H9 (cell line): ENCODE measurements around the gene NOC3L. TPM values are rescaled to one million over a fixed set of nuclear protein-coding genes. Genes with fewer than 3 reads are reported as not detected.

ENCODE experiments used
- DNase-seq: peaks from one replicate; pipeline ENCODE4 v3.0.0-alpha.2; 2017
- H2AFZ ChIP-seq: one replicate; pipeline ENCODE4 v1.6.1; 2013; ENCODE audit warnings: mild to moderate bottlenecking, low read length, control low read depth, moderate library complexity
- H2AK5ac ChIP-seq: 2 replicates; pipeline ENCODE4 v1.6.1; 2013; ENCODE audit warnings: low read length, control low read depth, mixed read lengths; ENCODE audit not compliant: insufficient read length
- H2BK120ac ChIP-seq: one replicate; pipeline ENCODE4 v1.6.1; 2013; ENCODE audit warnings: low read depth, mild to moderate bottlenecking, low read length, control low read depth, inconsistent platforms; ENCODE audit not compliant: poor library complexity, severe bottlenecking
- H2BK12ac ChIP-seq: 2 replicates; pipeline ENCODE4 v1.6.1; 2013; ENCODE audit warnings: low read length, control low read depth, mixed read lengths, low read depth; ENCODE audit not compliant: insufficient read length
- H2BK15ac ChIP-seq: 2 replicates; pipeline ENCODE4 v1.6.1; 2013; ENCODE audit warnings: low read depth, low read length, control low read depth
- H2BK20ac ChIP-seq: one replicate; pipeline ENCODE4 v1.6.1; 2013; ENCODE audit warnings: low read depth, mild to moderate bottlenecking, low read length, control low read depth, inconsistent platforms; ENCODE audit not compliant: poor library complexity, severe bottlenecking
- H2BK5ac ChIP-seq: 2 replicates; pipeline ENCODE4 v1.6.1; 2013; ENCODE audit warnings: low read length, control low read depth, mixed read lengths; ENCODE audit not compliant: insufficient read length
- H3K14ac ChIP-seq: 2 replicates; pipeline ENCODE4 v1.6.1; 2013; ENCODE audit warnings: low read length, control low read depth; ENCODE audit not compliant: insufficient read depth
- H3K18ac ChIP-seq: 2 replicates; pipeline ENCODE4 v1.6.1; 2013; ENCODE audit warnings: low read depth, mild to moderate bottlenecking, mixed read lengths, low read length, control low read depth; ENCODE audit not compliant: insufficient read length
- H3K23ac ChIP-seq: 2 replicates; pipeline ENCODE4 v1.6.1; 2013; ENCODE audit warnings: low read length, control low read depth, mixed read lengths, low read depth; ENCODE audit not compliant: insufficient read length
- H3K23me2 ChIP-seq: 2 replicates; pipeline ENCODE4 v1.6.1; 2013; ENCODE audit warnings: low read depth, mild to moderate bottlenecking, mixed read lengths, low read length, control low read depth; ENCODE audit not compliant: insufficient read length, poor library complexity, severe bottlenecking
- H3K27ac ChIP-seq: 2 replicates; pipeline ENCODE4 v1.5.1; 2013; ENCODE audit warnings: low read length, control low read depth, mixed read lengths, low read depth; ENCODE audit not compliant: insufficient read length
- H3K27me3 ChIP-seq: 2 replicates; pipeline ENCODE4 v1.6.1; 2013; ENCODE audit warnings: low read length, control low read depth, inconsistent platforms; ENCODE audit not compliant: insufficient read depth
- H3K4ac ChIP-seq: 2 replicates; pipeline ENCODE4 v1.6.1; 2013; ENCODE audit warnings: low read depth, mild to moderate bottlenecking, control low read depth, inconsistent platforms, low read length, moderate library complexity
- H3K4me1 ChIP-seq: 2 replicates; pipeline ENCODE4 v1.6.1; 2013; ENCODE audit warnings: low read length, control low read depth, inconsistent platforms; ENCODE audit not compliant: insufficient read depth
- H3K4me2 ChIP-seq: 2 replicates; pipeline ENCODE4 v1.6.1; 2013; ENCODE audit warnings: low read length, control low read depth, mixed read lengths; ENCODE audit not compliant: insufficient read length, insufficient read depth
- H3K56ac ChIP-seq: 2 replicates; pipeline ENCODE4 v1.6.1; 2013; ENCODE audit warnings: low read depth, mild to moderate bottlenecking, mixed read lengths, low read length, control low read depth; ENCODE audit not compliant: insufficient read length
- H3K79me1 ChIP-seq: 2 replicates; pipeline ENCODE4 v1.6.1; 2013; ENCODE audit warnings: low read depth, mild to moderate bottlenecking, moderate library complexity, low read length, control low read depth, inconsistent platforms; ENCODE audit not compliant: insufficient read depth, poor library complexity, severe bottlenecking
- H3K79me2 ChIP-seq: 2 replicates; pipeline ENCODE4 v1.6.1; 2013; ENCODE audit warnings: low read length, control low read depth, inconsistent platforms; ENCODE audit not compliant: insufficient read depth
- H3K9ac ChIP-seq: 2 replicates; pipeline ENCODE4 v1.6.1; 2013; ENCODE audit warnings: low read length, control low read depth, mixed read lengths; ENCODE audit not compliant: insufficient read length; ENCODE audit errors: extremely low read depth
- H3K9me3 ChIP-seq: one replicate; pipeline ENCODE4 v1.6.1; 2013; ENCODE audit warnings: low read depth, low read length, inconsistent platforms; ENCODE audit not compliant: control insufficient read depth
- H3T11ph ChIP-seq: one replicate; pipeline ENCODE4 v1.6.1; 2013; ENCODE audit warnings: mild to moderate bottlenecking, low read length, control low read depth, inconsistent platforms
- H4K20me1 ChIP-seq: one replicate; pipeline ENCODE4 v1.6.1; 2013; ENCODE audit not compliant: control insufficient read depth, insufficient read length, insufficient read depth
- H4K5ac ChIP-seq: 2 replicates; pipeline ENCODE4 v1.6.1; 2013; ENCODE audit warnings: low read depth, mild to moderate bottlenecking, mixed read lengths, low read length, control low read depth; ENCODE audit not compliant: insufficient read length
- H4K8ac ChIP-seq: replicated peaks from 2 replicates; pipeline ENCODE4 v1.6.1; 2013; ENCODE audit warnings: low read length, control low read depth, mixed read lengths, low read depth; ENCODE audit not compliant: insufficient read length
- H4K91ac ChIP-seq: 2 replicates; pipeline ENCODE4 v1.6.1; 2013; ENCODE audit warnings: low read depth, mild to moderate bottlenecking, moderate library complexity, mixed read lengths, low read length, control low read depth; ENCODE audit not compliant: insufficient read length
- H3K27ac Mint-ChIP-seq, 3 experiments: 2 replicates in 2 of 3; 3 replicates in 1 of 3; pipeline ENCODE4 v1.8.0; 2020 to 2021; ENCODE audit warnings: mixed read lengths in 3 of 3, mild to moderate bottlenecking in 1 of 3, moderate library complexity in 1 of 3
- H3K27me3 Mint-ChIP-seq: 2 replicates; pipeline ENCODE4 v1.8.0; 2021; ENCODE audit warnings: low read depth, mild to moderate bottlenecking, moderate library complexity, mixed read lengths
- H3K36me3 Mint-ChIP-seq, 3 experiments: 2 replicates in 2 of 3; 3 replicates in 1 of 3; pipeline ENCODE4 v1.8.0; 2020 to 2021; ENCODE audit warnings: low read depth in 3 of 3, mixed read lengths in 3 of 3; ENCODE audit not compliant: insufficient read depth in 1 of 3
- H3K4me1 Mint-ChIP-seq, 2 experiments: 2 replicates each; pipeline ENCODE4 v1.8.0; 2020; ENCODE audit warnings: mixed read lengths in 2 of 2
- H3K4me3 Mint-ChIP-seq, 2 experiments: 2 replicates in 1 of 2; 3 replicates in 1 of 2; pipeline ENCODE4 v1.8.0; 2020 to 2021; ENCODE audit warnings: mild to moderate bottlenecking in 2 of 2, mixed read lengths in 2 of 2, moderate library complexity in 1 of 2
- H3K9me3 Mint-ChIP-seq, 2 experiments: 2 replicates in 1 of 2; 3 replicates in 1 of 2; pipeline ENCODE4 v1.8.0; 2020; ENCODE audit warnings: mild to moderate bottlenecking in 2 of 2, mixed read lengths in 2 of 2, moderate library complexity in 1 of 2
- CTCF ChIP-seq: fragments of 200-600 bp; sonication (generic); conservative IDR thresholded peaks from 3 replicates; pipeline ENCODE4 v1.8.0; 2021; ENCODE audit warnings: antibody characterized with exemption, mild to moderate bottlenecking
- WGBS: extraction: QIAGEN DNeasy Blood & Tissue Kit; methylation state at CpG from one replicate; pipeline ENCODE4 v1.1.7; 2013; ENCODE audit warnings: missing lambda C conversion rate, low lambda C conversion rate, mixed read lengths; ENCODE audit not compliant: insufficient read length; ENCODE audit errors: extremely low coverage; 5-methylcytosine and 5-hydroxymethylcytosine counted together
- total RNA-seq: library from RNA; stranded (reverse); gene quantifications from 2 replicates; pipeline ENCODE4 v1.2.1, GENCODE V29; 2021

The NOC3L gene
- total RNA-seq, 1 experiment from 2014 or later, result 35.8 TPM

- H3K27ac ChIP-seq, result no peak overlapping the region
- Mint-ChIP-seq H3K9me3 (no peaks in the 10 kb centered on the region), H3K4me1 (no peaks in the 10 kb centered on the region), H3K27ac (no peak overlapping the region; a peak in 1 of 7 replicates), H3K36me3 (no peaks in the 10 kb centered on the region), H3K4me3 (no peak overlapping the region), H3K27me3 (no peaks in the 10 kb centered on the region)
- H3K27me3 ChIP-seq, result no peaks in the 10 kb centered on the region
- no peak overlapping the region for H2BK12ac ChIP-seq
- no peak overlapping the region for H3K14ac ChIP-seq
- no peak overlapping the region for H4K8ac ChIP-seq
- H3K79me2 ChIP-seq, result no peaks in the 10 kb centered on the region
- no peak overlapping the region for H3K9ac ChIP-seq
- H2BK120ac ChIP-seq, result no peak overlapping the region
- H3K56ac ChIP-seq, result no peak overlapping the region
- H4K20me1 ChIP-seq, result no peaks in the 10 kb centered on the region
- H3K4me1 ChIP-seq, result no peaks in the 10 kb centered on the region
- H3K9me3 ChIP-seq, result no peaks in the 10 kb centered on the region
- H3K18ac ChIP-seq, result no peak overlapping the region
- no peaks in the 10 kb centered on the region for H3K79me1 ChIP-seq
- no peaks in the 10 kb centered on the region for H3K23me2 ChIP-seq
- no peak overlapping the region for H2AK5ac ChIP-seq
- H3K23ac ChIP-seq, result no peak overlapping the region
- no peak overlapping the region for H4K5ac ChIP-seq
- no peak for TF ChIP-seq CTCF
- no peak for DNase-seq
- no peak overlapping the region for H3T11ph ChIP-seq
- WGBS, result no CpG with 5 or more reads among the region's 3 CpGs
- H2BK5ac ChIP-seq, result no peak overlapping the region
- H3K4ac ChIP-seq, result no peak overlapping the region
- H2BK15ac ChIP-seq, result no peak overlapping the region
- H3K4me2 ChIP-seq, result no peak overlapping the region
- H2BK20ac ChIP-seq, result no peak overlapping the region
- no peak overlapping the region for H2AFZ ChIP-seq
- no peak overlapping the region for H4K91ac ChIP-seq
Observed at GRCh38 chr10:94315975-94316464, 46.7 kb downstream of the NOC3L start.
